SK-N-SH treated with all-trans-retinoic acid at 6 μM for 48 hours (cell line): ENCODE results near the gene HMBS.

ENCODE experiments used
- ATAC-seq: fragments of 200-7000 bp; cut with Tn5 transposase; 3 replicates; pipeline ENCODE4 v1.9.1; 2020; ENCODE audit warnings: mild to moderate bottlenecking, moderate library complexity
- ARNTL ChIP-seq: fragments of 450-650 bp; formaldehyde crosslinking; IDR thresholded peaks from 2 replicates; pipeline ENCODE4 v1.5.0; 2020; ENCODE audit warnings: low read depth, mild to moderate bottlenecking, moderate library complexity, borderline replicate concordance
- BACH2 ChIP-seq: fragments of 250-450 bp; sonication (Bioruptor Pico); IDR thresholded peaks from 2 replicates; pipeline ENCODE4 v1.9.0; 2021; ENCODE audit warnings: mild to moderate bottlenecking, borderline replicate concordance
- CSDC2 ChIP-seq: fragments of 250-450 bp; sonication (Bioruptor Pico); IDR thresholded peaks from 2 replicates; pipeline ENCODE4 v1.5.0; 2020; ENCODE audit warnings: mild to moderate bottlenecking, moderate library complexity
- CSRNP3 ChIP-seq: fragments of 250-450 bp; sonication (Bioruptor Pico); IDR thresholded peaks from 2 replicates; pipeline ENCODE4 v1.5.1; 2021; ENCODE audit warnings: mild to moderate bottlenecking, moderate library complexity
- ESRRG ChIP-seq: fragments of 250-450 bp; sonication (Bioruptor Pico); IDR thresholded peaks from 2 replicates; pipeline ENCODE4 v1.6.1; 2021; ENCODE audit warnings: mild to moderate bottlenecking
- PATZ1 ChIP-seq: fragments of 250-450 bp; sonication (Bioruptor Pico); IDR thresholded peaks from 2 replicates; pipeline ENCODE4 v1.8.0; 2020; ENCODE audit warnings: mild to moderate bottlenecking, moderate library complexity, borderline replicate concordance
- POU6F1 ChIP-seq: fragments of 250-450 bp; sonication (Bioruptor Pico); IDR thresholded peaks from 2 replicates; pipeline ENCODE4 v1.8.0; 2021; ENCODE audit warnings: low read depth, mild to moderate bottlenecking, moderate library complexity, borderline replicate concordance
- RARB ChIP-seq: fragments of 250-450 bp; sonication (Bioruptor Pico); IDR thresholded peaks from 2 replicates; pipeline ENCODE4 v1.8.0; 2021; ENCODE audit warnings: mild to moderate bottlenecking, moderate library complexity
- SNAI2 ChIP-seq: fragments of 250-450 bp; sonication (Bioruptor Pico); IDR thresholded peaks from 2 replicates; pipeline ENCODE4 v1.5.0; 2020; ENCODE audit warnings: mild to moderate bottlenecking, moderate library complexity
- TCF4 ChIP-seq: fragments of 250-450 bp; sonication (Bioruptor Pico); IDR thresholded peaks from 2 replicates; pipeline ENCODE4 v1.8.0; 2021; ENCODE audit warnings: mild to moderate bottlenecking, moderate library complexity, borderline replicate concordance
- TOX ChIP-seq: fragments of 250-450 bp; sonication (Bioruptor Pico); IDR thresholded peaks from 2 replicates; pipeline ENCODE4 v1.8.0; 2021; ENCODE audit warnings: mild to moderate bottlenecking, moderate library complexity, borderline replicate concordance
- ZC3H10 ChIP-seq: fragments of 250-450 bp; sonication (Bioruptor Pico); IDR thresholded peaks from 2 replicates; pipeline ENCODE4 v1.5.1; 2021; ENCODE audit warnings: mild to moderate bottlenecking, moderate library complexity
- ZFP3 ChIP-seq: fragments of 250-450 bp; sonication (Bioruptor Pico); IDR thresholded peaks from 2 replicates; pipeline ENCODE4 v1.5.0; 2020; ENCODE audit warnings: mild to moderate bottlenecking, moderate library complexity
- ZFP30 ChIP-seq: fragments of 450-650 bp; formaldehyde crosslinking; IDR thresholded peaks from 2 replicates; pipeline ENCODE4 v1.5.0; 2022; ENCODE audit warnings: mild to moderate bottlenecking, moderate library complexity
- ZNF565 ChIP-seq: fragments of 450-650 bp; formaldehyde crosslinking; conservative IDR thresholded peaks from 2 replicates; pipeline ENCODE4 v1.5.0; 2020; ENCODE audit warnings: low read depth, mild to moderate bottlenecking, moderate library complexity
- ZNF70 ChIP-seq: fragments of 450-650 bp; formaldehyde crosslinking; IDR thresholded peaks from 2 replicates; pipeline ENCODE4 v1.5.0; 2020; ENCODE audit warnings: mild to moderate bottlenecking, moderate library complexity
- ZNF8 ChIP-seq: fragments of 450-650 bp; formaldehyde crosslinking; IDR thresholded peaks from 2 replicates; pipeline ENCODE4 v1.5.0; 2020; ENCODE audit warnings: mild to moderate bottlenecking, moderate library complexity
- TF ChIP-seq, protein P1 (sequence below): fragments of 250-450 bp; sonication (Bioruptor Pico); IDR thresholded peaks from 2 replicates; pipeline ENCODE4 v1.5.0; 2020; ENCODE audit warnings: mild to moderate bottlenecking, moderate library complexity

The HMBS gene

DNA sequence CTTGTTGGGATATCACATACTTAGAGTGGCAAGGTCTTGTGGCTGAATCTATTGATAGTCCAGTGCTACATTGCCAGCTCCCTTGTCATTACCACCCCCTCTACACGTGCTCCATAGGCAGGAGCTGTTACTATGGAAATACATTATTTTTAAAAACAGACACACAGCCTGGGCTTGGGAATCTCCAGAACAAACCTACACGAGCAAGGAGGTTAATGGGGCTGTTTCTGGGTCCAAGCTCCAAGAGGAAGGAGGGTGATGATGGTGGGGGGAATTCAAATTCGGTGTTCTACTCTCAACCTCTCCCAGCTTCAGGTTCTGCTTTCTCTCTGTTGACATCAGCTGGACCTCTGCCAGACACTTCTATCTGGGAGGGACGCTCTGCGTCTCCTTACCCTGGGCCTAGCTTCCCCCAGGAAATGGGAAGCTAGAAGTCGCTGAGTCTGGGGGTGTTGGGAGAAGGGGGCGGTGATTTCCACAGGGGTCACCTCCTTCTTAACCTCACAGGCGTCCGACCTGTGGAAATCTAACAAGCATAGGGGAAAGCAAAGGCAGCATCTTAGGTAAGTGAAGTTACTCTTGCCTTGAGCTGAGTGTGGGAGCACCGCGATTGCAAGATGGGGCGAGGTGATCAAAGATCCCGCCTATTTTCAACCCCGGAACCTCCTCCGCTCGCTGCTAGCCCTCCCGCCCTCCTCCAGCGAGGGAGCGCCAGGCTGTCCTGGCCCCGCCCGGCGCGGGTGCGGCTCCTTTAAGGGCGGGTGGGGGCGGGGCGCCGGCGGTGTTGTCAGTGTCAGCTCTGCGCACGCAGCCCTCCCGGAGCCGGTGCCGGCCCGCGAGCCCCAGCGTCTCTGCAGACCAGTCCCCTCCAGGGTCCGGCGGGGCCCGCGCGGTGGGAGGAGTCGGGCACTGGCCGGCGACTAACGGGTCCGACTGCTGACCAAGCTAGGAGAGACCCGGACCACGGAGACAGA lies 22.2 kb downstream of the HMBS start, which contains the start of gene C2CD2L:
Gene C2CD2L, plus strand, starts transcription at position 781 of the 974 bp plus-strand sequence. CDS start 398 bp downstream, outside the sequence.
- peak; percentile 87 for ATAC-seq
- TF ChIP-seq CSDC2 (CRISPR knock-in tag) = no peak
- no peak for TF ChIP-seq ZNF70 (CRISPR knock-in tag)
- TF ChIP-seq ZFP30 = no peak
- no peak for TF ChIP-seq ZNF8

- peak; percentile 43 for ATAC-seq
- TF ChIP-seq ZNF565 (CRISPR knock-in tag) = no peak
- no peak for TF ChIP-seq CSDC2 (CRISPR knock-in tag)
- TF ChIP-seq ARNTL (CRISPR knock-in tag) = no peak
- no peak for TF ChIP-seq ZNF70 (CRISPR knock-in tag)
- TF ChIP-seq PATZ1 = no peak
- no peak for TF ChIP-seq SNAI2 (CRISPR knock-in tag)
- TF ChIP-seq TOX (CRISPR knock-in tag) = no peak
- TF ChIP-seq ESRRG (CRISPR knock-in tag) = no peak
- TF ChIP-seq BACH2 (CRISPR knock-in tag) = no peak
- no peak for TF ChIP-seq RARB (CRISPR knock-in tag)
- TF ChIP-seq, all 23 proteins: peak for 0
Observed at GRCh38 chr11:119107538-119108145, 23.0 kb downstream of the HMBS start.

- ATAC-seq = no peak
- TF ChIP-seq ZFP3 (CRISPR knock-in tag) (no peak), ZNF70 (CRISPR knock-in tag) (no peak), BACH2 (CRISPR knock-in tag) (no peak), RARB (CRISPR knock-in tag) (no peak)
- TF ChIP-seq, protein P1, sequence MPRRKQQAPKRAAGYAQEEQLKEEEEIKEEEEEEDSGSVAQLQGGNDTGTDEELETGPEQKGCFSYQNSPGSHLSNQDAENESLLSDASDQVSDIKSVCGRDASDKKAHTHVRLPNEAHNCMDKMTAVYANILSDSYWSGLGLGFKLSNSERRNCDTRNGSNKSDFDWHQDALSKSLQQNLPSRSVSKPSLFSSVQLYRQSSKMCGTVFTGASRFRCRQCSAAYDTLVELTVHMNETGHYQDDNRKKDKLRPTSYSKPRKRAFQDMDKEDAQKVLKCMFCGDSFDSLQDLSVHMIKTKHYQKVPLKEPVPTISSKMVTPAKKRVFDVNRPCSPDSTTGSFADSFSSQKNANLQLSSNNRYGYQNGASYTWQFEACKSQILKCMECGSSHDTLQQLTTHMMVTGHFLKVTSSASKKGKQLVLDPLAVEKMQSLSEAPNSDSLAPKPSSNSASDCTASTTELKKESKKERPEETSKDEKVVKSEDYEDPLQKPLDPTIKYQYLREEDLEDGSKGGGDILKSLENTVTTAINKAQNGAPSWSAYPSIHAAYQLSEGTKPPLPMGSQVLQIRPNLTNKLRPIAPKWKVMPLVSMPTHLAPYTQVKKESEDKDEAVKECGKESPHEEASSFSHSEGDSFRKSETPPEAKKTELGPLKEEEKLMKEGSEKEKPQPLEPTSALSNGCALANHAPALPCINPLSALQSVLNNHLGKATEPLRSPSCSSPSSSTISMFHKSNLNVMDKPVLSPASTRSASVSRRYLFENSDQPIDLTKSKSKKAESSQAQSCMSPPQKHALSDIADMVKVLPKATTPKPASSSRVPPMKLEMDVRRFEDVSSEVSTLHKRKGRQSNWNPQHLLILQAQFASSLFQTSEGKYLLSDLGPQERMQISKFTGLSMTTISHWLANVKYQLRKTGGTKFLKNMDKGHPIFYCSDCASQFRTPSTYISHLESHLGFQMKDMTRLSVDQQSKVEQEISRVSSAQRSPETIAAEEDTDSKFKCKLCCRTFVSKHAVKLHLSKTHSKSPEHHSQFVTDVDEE (CRISPR knock-in tag) = no peak
Observed at GRCh38 chr11:119108146-119108856, 23.6 kb downstream of the HMBS start.

DNA sequence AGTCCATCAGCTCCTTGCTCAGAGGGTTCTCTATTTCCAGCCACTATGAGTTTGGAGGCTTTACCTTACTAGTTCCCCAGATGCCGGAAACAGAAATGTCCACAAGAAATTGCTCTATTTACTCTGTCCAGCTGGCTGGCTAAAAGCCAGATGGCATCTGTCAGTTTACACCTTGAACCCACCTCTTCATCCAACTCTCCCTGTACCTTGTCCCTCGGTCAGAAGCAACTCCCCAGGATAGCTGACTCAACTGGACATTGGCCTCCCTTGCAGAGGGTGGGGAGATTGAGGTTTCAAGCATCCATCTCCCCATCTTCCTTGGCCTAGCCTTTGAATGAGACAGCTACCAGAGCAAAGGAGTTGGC lies 24.2 kb downstream of the HMBS start:
- no peak for ATAC-seq
- TF ChIP-seq ESRRG (CRISPR knock-in tag) = no peak
- TF ChIP-seq ARNTL (CRISPR knock-in tag) = no peak
- no peak for TF ChIP-seq CSDC2 (CRISPR knock-in tag)
- no peak for TF ChIP-seq SNAI2 (CRISPR knock-in tag)
- no peak for TF ChIP-seq CSRNP3 (CRISPR knock-in tag)
- TF ChIP-seq ZC3H10 (CRISPR knock-in tag) = no peak
- no peak for TF ChIP-seq ZFP3 (CRISPR knock-in tag)
- no peak for TF ChIP-seq POU6F1 (CRISPR knock-in tag)
- TF ChIP-seq TCF4 (CRISPR knock-in tag) = no peak
- TF ChIP-seq, protein P1 (CRISPR knock-in tag) = no peak
- no peak for TF ChIP-seq ZNF70 (CRISPR knock-in tag)
- TF ChIP-seq, all 23 proteins: peak for 0
